Measurements from ENCODE around the gene WDR62. TPM values are rescaled to one million over a fixed set of nuclear protein-coding genes. Genes with fewer than 3 reads are reported as not detected.
A peak's percentile ranks its signal among the peaks of the same experiment; 100 is the strongest.
"Not testable (repeated sequence)": the region's sequence is repeated elsewhere in the genome, so short reads cannot be mapped to it uniquely, and the experiment has no call there.

The WDR62 gene
- total RNA-seq, 1 donor from 2014 or later, result 0.26 TPM

DNA sequence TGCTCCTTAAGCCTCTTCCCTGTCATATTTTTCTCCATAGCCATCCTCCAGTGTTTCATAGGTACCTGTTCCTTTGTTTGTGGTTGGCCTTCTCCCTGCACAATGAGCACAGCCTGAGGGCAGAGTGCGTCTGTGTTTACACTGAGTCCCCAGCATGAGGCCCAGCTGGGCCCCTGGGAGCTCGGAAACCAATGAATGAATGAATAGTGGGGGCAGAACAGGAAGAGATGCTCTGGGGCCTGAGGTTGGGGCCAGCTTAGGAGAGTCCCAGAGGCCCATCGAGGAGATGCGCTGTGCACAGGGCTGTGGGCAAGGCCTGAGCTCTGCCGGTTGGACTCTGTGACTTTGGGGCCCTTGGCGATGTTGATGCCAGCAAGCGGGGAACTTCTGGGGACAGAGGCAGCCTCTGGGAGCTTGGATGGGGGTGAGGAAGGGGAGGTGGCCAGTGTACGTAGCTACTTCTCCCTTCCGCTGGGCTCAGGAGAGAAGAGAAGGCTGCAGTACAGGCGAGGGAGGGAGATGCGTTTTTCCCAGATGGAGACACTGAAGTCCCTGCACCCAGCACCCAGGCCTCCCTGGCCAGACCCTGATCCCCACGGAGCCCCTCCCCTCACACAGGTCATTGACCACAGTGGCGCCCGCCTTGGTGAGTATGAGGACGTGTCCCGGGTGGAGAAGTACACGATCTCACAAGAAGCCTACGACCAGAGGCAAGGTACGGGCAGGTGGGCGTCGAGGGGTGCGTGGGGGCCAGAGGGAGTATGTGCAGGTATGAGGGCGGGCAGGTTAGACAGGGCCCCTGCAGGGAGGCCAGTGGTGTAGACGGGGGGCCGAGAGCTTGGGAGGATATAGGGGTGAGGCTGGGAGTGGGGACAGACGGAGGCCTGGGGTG, 65.6 kb downstream of the WDR62 start:
- TF ChIP-seq, protein P1, sequence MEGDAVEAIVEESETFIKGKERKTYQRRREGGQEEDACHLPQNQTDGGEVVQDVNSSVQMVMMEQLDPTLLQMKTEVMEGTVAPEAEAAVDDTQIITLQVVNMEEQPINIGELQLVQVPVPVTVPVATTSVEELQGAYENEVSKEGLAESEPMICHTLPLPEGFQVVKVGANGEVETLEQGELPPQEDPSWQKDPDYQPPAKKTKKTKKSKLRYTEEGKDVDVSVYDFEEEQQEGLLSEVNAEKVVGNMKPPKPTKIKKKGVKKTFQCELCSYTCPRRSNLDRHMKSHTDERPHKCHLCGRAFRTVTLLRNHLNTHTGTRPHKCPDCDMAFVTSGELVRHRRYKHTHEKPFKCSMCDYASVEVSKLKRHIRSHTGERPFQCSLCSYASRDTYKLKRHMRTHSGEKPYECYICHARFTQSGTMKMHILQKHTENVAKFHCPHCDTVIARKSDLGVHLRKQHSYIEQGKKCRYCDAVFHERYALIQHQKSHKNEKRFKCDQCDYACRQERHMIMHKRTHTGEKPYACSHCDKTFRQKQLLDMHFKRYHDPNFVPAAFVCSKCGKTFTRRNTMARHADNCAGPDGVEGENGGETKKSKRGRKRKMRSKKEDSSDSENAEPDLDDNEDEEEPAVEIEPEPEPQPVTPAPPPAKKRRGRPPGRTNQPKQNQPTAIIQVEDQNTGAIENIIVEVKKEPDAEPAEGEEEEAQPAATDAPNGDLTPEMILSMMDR (IDR thresholded peaks at IDR 0.05; ENCODE audit: insufficient read depth, low read length, severe bottlenecking), result no peak
- DNase-seq (ENCODE audit: low read depth) (no peak), FAIRE-seq (no peak)
- Histone ChIP-seq H3K27me3 (ENCODE audit: control insufficient read depth, insufficient read depth, low read length) (no peaks in the 10 kb centered on the region), H3K4me3 (ENCODE audit: low read depth, low read length) (no peak overlapping the region), H3K36me3 (ENCODE audit: control insufficient read depth, insufficient read depth, low read length) (peaks cover 19% of the 10 kb centered on the region)

- peaks cover 22% of the 10 kb centered on the region for H3K36me3 ChIP-seq (ENCODE audit: control insufficient read depth, insufficient read depth, low read length)
- H3K4me3 ChIP-seq (ENCODE audit: low read depth, low read length), result no peak overlapping the region
- no peak for FAIRE-seq
- DNase-seq (ENCODE audit: low read depth), result no peak
- TF ChIP-seq, protein P1 (IDR thresholded peaks at IDR 0.05; ENCODE audit: insufficient read depth, low read length, severe bottlenecking), result no peak
- no peaks in the 10 kb centered on the region for H3K27me3 ChIP-seq (ENCODE audit: control insufficient read depth, insufficient read depth, low read length)
Observed at GRCh38 chr19:36120984-36121358, 66.3 kb downstream of the WDR62 start.

- FAIRE-seq, result no peak
- DNase-seq (ENCODE audit: low read depth), result no peak
- no peak overlapping the region for H3K4me3 ChIP-seq (ENCODE audit: low read depth, low read length)
- TF ChIP-seq, protein P1 (IDR thresholded peaks at IDR 0.05; ENCODE audit: insufficient read depth, low read length, severe bottlenecking), result no peak
- H3K36me3 ChIP-seq (ENCODE audit: control insufficient read depth, insufficient read depth, low read length), result peaks cover 20% of the 10 kb centered on the region
- no peaks in the 10 kb centered on the region for H3K27me3 ChIP-seq (ENCODE audit: control insufficient read depth, insufficient read depth, low read length)
Observed at GRCh38 chr19:36121486-36122124, 66.9 kb downstream of the WDR62 start.

DNA sequence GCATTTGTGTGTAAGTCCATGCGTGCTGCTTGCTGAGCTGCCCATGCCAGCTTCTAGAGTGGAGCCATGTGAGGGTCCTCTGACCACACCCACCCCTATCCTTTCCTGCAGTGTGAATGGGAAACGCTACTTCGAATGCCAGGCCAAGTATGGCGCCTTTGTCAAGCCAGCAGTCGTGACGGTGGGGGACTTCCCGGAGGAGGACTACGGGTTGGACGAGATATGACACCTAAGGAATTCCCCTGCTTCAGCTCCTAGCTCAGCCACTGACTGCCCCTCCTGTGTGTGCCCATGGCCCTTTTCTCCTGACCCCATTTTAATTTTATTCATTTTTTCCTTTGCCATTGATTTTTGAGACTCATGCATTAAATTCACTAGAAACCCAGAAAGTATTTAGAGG, 70.9 kb downstream of the WDR62 start:
- H3K4me3 ChIP-seq (ENCODE audit: low read depth, low read length), result no peak overlapping the region
- no peak for FAIRE-seq
- TF ChIP-seq, protein P1 (IDR thresholded peaks at IDR 0.05; ENCODE audit: insufficient read depth, low read length, severe bottlenecking), result no peak
- DNase-seq (ENCODE audit: low read depth), result no peak
- H3K36me3 ChIP-seq (ENCODE audit: control insufficient read depth, insufficient read depth, low read length), result peaks cover 11% of the 10 kb centered on the region
- no peaks in the 10 kb centered on the region for H3K27me3 ChIP-seq (ENCODE audit: control insufficient read depth, insufficient read depth, low read length)

GRCh38 chr19:36128392-36128736, 73.7 kb downstream of the WDR62 start:
- TF ChIP-seq, protein P1 (IDR thresholded peaks at IDR 0.05; ENCODE audit: insufficient read depth, low read length, severe bottlenecking), result no peak
- H3K4me3 ChIP-seq (ENCODE audit: low read depth, low read length), result peak overlapping the region; percentile 35
- peaks cover 5% of the 10 kb centered on the region for H3K36me3 ChIP-seq (ENCODE audit: control insufficient read depth, insufficient read depth, low read length)
- FAIRE-seq (no peak), DNase-seq (ENCODE audit: low read depth) (no peak)
- no peaks in the 10 kb centered on the region for H3K27me3 ChIP-seq (ENCODE audit: control insufficient read depth, insufficient read depth, low read length)

DNA sequence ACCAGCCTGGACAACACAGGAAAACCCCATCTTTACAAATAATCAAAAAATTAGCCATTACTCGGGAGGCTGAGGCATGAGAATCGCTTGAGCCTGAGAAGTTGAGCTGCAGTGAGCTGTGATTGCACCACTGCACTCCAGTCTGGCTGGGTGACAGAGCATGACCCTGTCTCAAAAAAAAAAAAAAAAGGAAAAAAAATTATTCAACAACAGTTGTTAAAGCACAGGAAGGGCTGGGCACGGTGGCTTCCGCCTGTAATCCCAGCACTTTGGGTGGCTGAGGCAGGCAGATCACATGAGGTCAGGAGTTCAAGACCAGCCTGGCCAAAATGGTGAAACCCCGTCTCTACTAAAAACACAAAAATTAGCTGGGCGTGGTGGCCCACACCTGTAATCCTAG, 76.5 kb downstream of the WDR62 start:
- H3K27me3 ChIP-seq (ENCODE audit: control insufficient read depth, insufficient read depth, low read length); H3K4me3 ChIP-seq (ENCODE audit: low read depth, low read length); FAIRE-seq; H3K36me3 ChIP-seq (ENCODE audit: control insufficient read depth, insufficient read depth, low read length); DNase-seq (ENCODE audit: low read depth): not testable (repeated sequence)

GRCh38 chr19:36134867-36135266, 80.2 kb downstream of the WDR62 start:
- H3K36me3 ChIP-seq (ENCODE audit: control insufficient read depth, insufficient read depth, low read length); H3K27me3 ChIP-seq (ENCODE audit: control insufficient read depth, insufficient read depth, low read length); FAIRE-seq; DNase-seq (ENCODE audit: low read depth); H3K4me3 ChIP-seq (ENCODE audit: low read depth, low read length): not testable (repeated sequence)

Data from bronchial epithelial cell (primary cell).